ENCODE data around the gene PRMT7. TPM values are rescaled to one million over a fixed set of nuclear protein-coding genes. Genes with fewer than 3 reads are reported as not detected.

Gene PRMT7
- polyA plus RNA-seq, 3 donors, result 15.0 to 41.1 (median 15.2) TPM

DNA sequence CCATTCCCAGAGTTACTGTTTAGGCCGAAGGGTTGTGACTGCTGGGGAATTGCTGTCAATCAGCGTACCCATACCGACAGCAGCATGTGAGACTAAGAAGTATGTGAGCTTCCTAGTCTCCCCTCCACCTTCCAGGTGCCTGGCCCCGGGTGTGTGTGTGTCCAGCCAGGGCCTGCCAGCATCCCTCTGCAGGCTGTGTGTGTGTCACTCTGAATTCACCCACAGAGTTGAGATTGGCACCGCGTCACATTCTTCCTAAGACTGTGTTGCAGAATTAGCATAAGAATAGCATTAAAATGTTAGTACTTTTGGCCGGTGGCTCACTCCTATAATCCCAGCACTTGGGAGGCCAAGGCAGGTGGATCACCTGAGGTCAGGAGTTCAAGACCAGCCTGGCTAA lies 31.8 kb downstream of the PRMT7 start:
- Histone ChIP-seq H3K79me2 (ENCODE audit: insufficient read depth, low read length) (no peaks in the 10 kb centered on the region), H2AFZ (ENCODE audit: insufficient read depth, low read depth, low read length, poor library complexity, severe bottlenecking) (no peak overlapping the region), H3K4me2 (replicated peaks; ENCODE audit: extremely low read depth, low read length, poor library complexity, severe bottlenecking) (no peak overlapping the region), H3K27me3 (ENCODE audit: control insufficient read depth in 2 of 2, insufficient read depth in 2 of 2, low read length in 2 of 2) (no peaks in the 10 kb centered on the region), H3K4me1 (ENCODE audit: control insufficient read depth in 1 of 2, insufficient read depth in 2 of 2, low read length in 2 of 2) (no peaks in the 10 kb centered on the region), H3K9me3 (replicated peaks in 1 of 2; ENCODE audit: control insufficient read depth in 1 of 2, insufficient read depth in 1 of 2, low read length in 2 of 2) (no peaks in the 10 kb centered on the region), H4K20me1 (ENCODE audit: insufficient read depth, low read length) (no peaks in the 10 kb centered on the region), H3K36me3 (replicated peaks in 1 of 2; ENCODE audit: control insufficient read depth in 1 of 2, insufficient read depth in 2 of 2, low read length in 2 of 2) (peaks cover 67 to 98% of the 10 kb centered on the region in 2 donors), H3K4me3 (replicated peaks in 1 of 3; ENCODE audit: low read depth in 2 of 3, low read length in 3 of 3) (no peak overlapping the region), H3K27ac (ENCODE audit: low read depth in 1 of 2, low read length in 2 of 2) (no peak overlapping the region), H3K9ac (ENCODE audit: insufficient read depth, low read length, poor library complexity, severe bottlenecking) (no peak overlapping the region)
- intact Hi-C loops (cut with micrococcal nuclease), result no loop called here
- WGBS (ENCODE audit: insufficient coverage), result 100% methylated on average over 2 of the region's 7 CpGs
- Mint-ChIP-seq H3K4me1 (no peaks in the 10 kb centered on the region), H3K9me3 (no peaks in the 10 kb centered on the region), H3K36me3 (peaks cover 85 to 94% of the 10 kb centered on the region in 2 donors), H3K4me3 (no peak overlapping the region), H3K27me3 (ENCODE audit: low read depth in 3 of 3) (peaks cover 0 to 1% (median 1%) of the 10 kb centered on the region in 3 donors), H3K27ac (no peak overlapping the region)
- TF ChIP-seq, protein P1, sequence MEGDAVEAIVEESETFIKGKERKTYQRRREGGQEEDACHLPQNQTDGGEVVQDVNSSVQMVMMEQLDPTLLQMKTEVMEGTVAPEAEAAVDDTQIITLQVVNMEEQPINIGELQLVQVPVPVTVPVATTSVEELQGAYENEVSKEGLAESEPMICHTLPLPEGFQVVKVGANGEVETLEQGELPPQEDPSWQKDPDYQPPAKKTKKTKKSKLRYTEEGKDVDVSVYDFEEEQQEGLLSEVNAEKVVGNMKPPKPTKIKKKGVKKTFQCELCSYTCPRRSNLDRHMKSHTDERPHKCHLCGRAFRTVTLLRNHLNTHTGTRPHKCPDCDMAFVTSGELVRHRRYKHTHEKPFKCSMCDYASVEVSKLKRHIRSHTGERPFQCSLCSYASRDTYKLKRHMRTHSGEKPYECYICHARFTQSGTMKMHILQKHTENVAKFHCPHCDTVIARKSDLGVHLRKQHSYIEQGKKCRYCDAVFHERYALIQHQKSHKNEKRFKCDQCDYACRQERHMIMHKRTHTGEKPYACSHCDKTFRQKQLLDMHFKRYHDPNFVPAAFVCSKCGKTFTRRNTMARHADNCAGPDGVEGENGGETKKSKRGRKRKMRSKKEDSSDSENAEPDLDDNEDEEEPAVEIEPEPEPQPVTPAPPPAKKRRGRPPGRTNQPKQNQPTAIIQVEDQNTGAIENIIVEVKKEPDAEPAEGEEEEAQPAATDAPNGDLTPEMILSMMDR (IDR thresholded peaks at IDR 0.05), result no peak
- no peak for DNase-seq

DNA sequence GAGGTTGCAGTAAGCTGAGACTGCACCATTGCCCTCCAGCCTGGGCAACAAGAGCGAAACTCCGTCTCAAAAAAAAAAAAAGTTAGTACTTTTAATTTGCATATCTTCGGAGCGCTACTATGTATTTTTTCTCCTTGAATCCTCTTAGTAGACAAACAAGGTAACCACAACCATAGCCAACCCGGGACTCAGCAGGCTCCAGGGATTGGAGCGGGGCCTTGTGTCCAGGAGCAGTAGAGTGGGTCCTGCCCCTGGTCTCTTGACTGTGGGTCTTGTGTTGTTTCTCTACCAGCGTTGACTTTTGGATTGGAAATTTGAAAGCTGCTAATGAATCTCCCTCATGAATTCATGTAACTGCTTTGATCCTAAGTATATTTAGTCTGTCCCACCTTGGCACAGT lies 32.3 kb downstream of the PRMT7 start:
- no peaks in the 10 kb centered on the region for H3K9me3 ChIP-seq (replicated peaks in 1 of 2; ENCODE audit: control insufficient read depth in 1 of 2, insufficient read depth in 1 of 2, low read length in 2 of 2)
- WGBS (ENCODE audit: insufficient coverage), result 100% methylated on average over 1 of the region's 7 CpGs
- H3K9ac ChIP-seq (ENCODE audit: insufficient read depth, low read length, poor library complexity, severe bottlenecking), result no peak overlapping the region
- no peak overlapping the region for H3K27ac ChIP-seq (ENCODE audit: low read depth in 1 of 2, low read length in 2 of 2)
- no peak overlapping the region for H3K4me3 ChIP-seq (replicated peaks in 1 of 3; ENCODE audit: low read depth in 2 of 3, low read length in 3 of 3)
- no peak overlapping the region for H3K4me2 ChIP-seq (replicated peaks; ENCODE audit: extremely low read depth, low read length, poor library complexity, severe bottlenecking)
- H3K4me3 Mint-ChIP-seq, result no peak overlapping the region
- no peak for DNase-seq
- no peaks in the 10 kb centered on the region for H3K27me3 ChIP-seq (ENCODE audit: control insufficient read depth in 2 of 2, insufficient read depth in 2 of 2, low read length in 2 of 2)
- peaks cover 0 to 1% (median 1%) of the 10 kb centered on the region in 3 donors for H3K27me3 Mint-ChIP-seq (ENCODE audit: low read depth in 3 of 3)
- TF ChIP-seq, protein P1 (IDR thresholded peaks at IDR 0.05), result no peak
- peaks cover 85 to 94% of the 10 kb centered on the region in 2 donors for H3K36me3 Mint-ChIP-seq
- H3K27ac Mint-ChIP-seq, result no peak overlapping the region
- H2AFZ ChIP-seq (ENCODE audit: insufficient read depth, low read depth, low read length, poor library complexity, severe bottlenecking), result no peak overlapping the region
- H3K4me1 ChIP-seq (ENCODE audit: control insufficient read depth in 1 of 2, insufficient read depth in 2 of 2, low read length in 2 of 2), result no peaks in the 10 kb centered on the region
- no peaks in the 10 kb centered on the region for H3K9me3 Mint-ChIP-seq
- intact Hi-C loops (cut with micrococcal nuclease), result no loop called here
- no peaks in the 10 kb centered on the region for H3K79me2 ChIP-seq (ENCODE audit: insufficient read depth, low read length)
- H3K36me3 ChIP-seq (replicated peaks in 1 of 2; ENCODE audit: control insufficient read depth in 1 of 2, insufficient read depth in 2 of 2, low read length in 2 of 2), result peaks cover 64 to 98% of the 10 kb centered on the region in 2 donors
- no peaks in the 10 kb centered on the region for H4K20me1 ChIP-seq (ENCODE audit: insufficient read depth, low read length)
- H3K4me1 Mint-ChIP-seq, result no peaks in the 10 kb centered on the region

Data from CD14-positive monocyte (primary cell).